ENCODE results near the gene BRICD5. TPM values are rescaled to one million over a fixed set of nuclear protein-coding genes. Genes with fewer than 3 reads are reported as not detected.
A peak's percentile ranks its signal among the peaks of the same experiment; 100 is the strongest.
"Not testable (repeated sequence)": the region's sequence is repeated elsewhere in the genome, so short reads cannot be mapped to it uniquely, and the experiment has no call there.

BRICD5 gene
- total RNA-seq (2014; rRNA removed; shearing (Covaris generic)) = 7.0 and 7.5 TPM in 2 replicates

- no peak for DNase-seq (ENCODE audit: low spot score)
Measured at GRCh38 chr16:2210386-2211365, at the start of gene BRICD5. BRICD5 (minus strand) TSS chr16:2210863; CDS start chr16:2210833, 30 bp downstream.

- DNase-seq (ENCODE audit: low spot score) = no peak
Measured at GRCh38 chr16:2260250-2260649, 49.6 kb upstream of the BRICD5 start.

- not testable (repeated sequence) for DNase-seq (ENCODE audit: low spot score)
Measured at GRCh38 chr16:2258530-2258929, 47.9 kb upstream of the BRICD5 start.

DNA sequence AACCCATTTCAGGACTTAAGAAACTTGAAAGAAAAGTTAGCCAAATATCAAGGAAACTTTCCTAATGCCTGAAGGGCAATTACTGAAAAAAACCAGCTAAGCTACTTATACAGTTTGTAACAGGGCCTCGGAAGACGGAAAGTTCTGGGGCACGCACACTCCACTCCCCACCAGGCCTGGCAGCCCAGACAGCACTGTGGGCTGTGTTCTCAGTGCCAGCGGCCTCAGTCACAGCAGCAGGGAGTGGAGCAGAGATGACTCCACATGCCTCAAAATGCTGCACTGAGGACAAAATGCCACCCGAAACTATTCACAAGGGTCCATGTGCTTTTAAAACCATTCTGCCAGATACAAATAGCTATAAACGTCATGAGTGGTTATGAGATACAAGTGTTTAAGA, 47.1 kb upstream of the BRICD5 start:
- no peak for DNase-seq (ENCODE audit: low spot score)

- no peak for DNase-seq (ENCODE audit: low spot score)
Measured at GRCh38 chr16:2256531-2257140, 46.0 kb upstream of the BRICD5 start.

GRCh38 chr16:2253293-2253692, 42.6 kb upstream of the BRICD5 start:
- no peak for DNase-seq (ENCODE audit: low spot score)

DNA sequence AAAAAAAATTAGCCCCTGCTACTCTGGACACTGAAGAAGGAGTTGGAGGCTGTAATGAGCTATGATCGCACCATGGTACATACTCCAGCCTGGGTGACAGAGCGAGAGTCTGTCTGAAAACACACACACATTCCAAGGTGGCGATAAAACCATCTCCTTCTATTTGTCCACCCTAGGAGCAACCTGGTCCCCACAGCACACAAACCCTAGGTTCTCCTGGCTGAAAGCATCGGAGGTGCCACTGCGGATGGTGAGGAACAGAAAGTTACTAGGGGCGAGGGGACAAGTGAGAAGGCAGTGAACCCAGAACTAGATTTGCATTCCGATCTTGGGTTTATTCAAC, 42.1 kb upstream of the BRICD5 start:
- DNase-seq (ENCODE audit: low spot score) = no peak

GRCh38 chr16:2251296-2252111, 40.8 kb upstream of the BRICD5 start, which contains the start of gene ECI1:
ECI1 (minus strand) TSS chr16:2251587; CDS start chr16:2251566, 21 bp downstream.
- DNase-seq (ENCODE audit: low spot score) = peak; percentile 93

- peak; percentile 49 for DNase-seq (ENCODE audit: low spot score)
Measured at GRCh38 chr16:2250652-2251295, 40.1 kb upstream of the BRICD5 start.

DNA sequence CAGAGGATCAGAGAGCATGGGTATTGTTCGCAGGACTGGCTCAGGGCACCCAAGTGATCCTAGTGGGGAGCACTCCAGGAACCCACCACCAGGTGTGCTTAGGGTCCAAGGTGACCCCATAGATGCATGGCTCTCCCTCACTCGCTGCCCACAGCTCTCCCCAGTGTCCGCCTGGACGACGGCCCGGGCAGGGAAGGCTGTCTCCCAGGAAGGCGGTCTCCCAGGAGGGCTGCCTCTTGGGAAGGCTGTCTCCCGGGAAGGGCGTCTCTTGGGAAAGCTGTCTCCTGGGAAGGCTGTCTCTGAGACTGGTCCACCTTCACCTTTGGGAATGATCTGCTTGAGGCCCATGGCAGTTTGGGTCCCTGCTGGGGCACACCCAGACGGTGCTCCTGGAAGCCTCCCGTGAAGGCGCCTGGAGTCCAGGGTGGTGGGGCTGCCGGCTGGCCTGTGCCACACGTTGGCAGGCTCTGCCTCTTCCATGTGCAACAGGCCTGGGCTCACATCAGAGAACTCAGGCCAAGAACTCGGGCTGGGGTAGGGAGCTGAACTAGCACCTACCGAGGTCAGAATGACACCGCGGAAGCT, 35.7 kb upstream of the BRICD5 start:
- DNase-seq (ENCODE audit: low spot score) = no peak

GRCh38 chr16:2244926-2245795, 34.5 kb upstream of the BRICD5 start:
- no peak for DNase-seq (ENCODE audit: low spot score)

- DNase-seq (ENCODE audit: low spot score) = no peak
Measured at GRCh38 chr16:2244301-2244700, 33.6 kb upstream of the BRICD5 start.

DNA sequence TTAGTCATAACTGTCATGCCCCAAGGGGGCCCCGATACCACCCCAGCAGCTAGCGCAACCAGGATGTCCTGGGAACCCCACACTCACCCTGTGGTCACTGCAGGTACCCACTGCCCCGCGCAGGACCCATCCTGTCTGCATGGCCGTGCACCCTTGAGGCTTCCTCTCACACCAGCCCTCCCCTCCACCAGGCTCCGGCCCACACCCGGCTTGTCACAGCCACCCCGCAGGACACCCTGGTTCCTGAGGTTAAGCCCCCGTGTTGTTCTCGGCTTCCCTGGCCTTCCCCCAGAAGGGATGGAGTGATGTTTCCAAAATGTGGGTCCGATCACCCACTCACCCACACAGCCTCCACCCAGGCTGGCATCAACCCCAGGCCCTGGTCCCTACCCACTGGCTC, 33.1 kb upstream of the BRICD5 start:
- DNase-seq (ENCODE audit: low spot score) = no peak

DNA sequence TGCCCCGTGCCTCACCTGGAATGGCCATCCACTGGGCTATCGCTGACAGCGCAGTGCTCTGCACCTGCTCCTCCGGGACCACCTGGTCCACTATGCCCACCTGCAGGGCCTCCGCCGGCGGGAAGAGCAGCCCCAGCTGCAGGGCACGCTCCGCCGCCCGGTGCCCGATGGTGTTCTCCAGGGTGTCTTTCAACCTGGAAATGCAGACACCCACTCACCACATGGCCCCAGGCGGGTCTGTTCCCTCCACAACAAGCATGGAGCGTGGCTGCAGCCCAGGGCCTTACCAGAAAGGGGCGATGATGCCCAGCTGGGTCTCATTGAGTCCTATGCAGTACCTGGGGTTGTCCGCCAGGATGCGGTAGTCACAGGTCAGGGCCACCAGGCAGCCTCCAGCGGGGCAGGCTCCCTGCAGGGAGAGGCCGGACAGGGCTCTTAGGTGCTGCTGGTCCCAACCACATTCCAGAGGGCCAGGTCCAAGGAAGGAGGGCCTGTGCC, 32.4 kb upstream of the BRICD5 start:
- no peak for DNase-seq (ENCODE audit: low spot score)

GRCh38 chr16:2242598-2242997, 31.9 kb upstream of the BRICD5 start:
- DNase-seq (ENCODE audit: low spot score) = no peak

- DNase-seq (ENCODE audit: low spot score) = not testable (repeated sequence)
Measured at GRCh38 chr16:2240331-2240730, 29.7 kb upstream of the BRICD5 start.

DNA sequence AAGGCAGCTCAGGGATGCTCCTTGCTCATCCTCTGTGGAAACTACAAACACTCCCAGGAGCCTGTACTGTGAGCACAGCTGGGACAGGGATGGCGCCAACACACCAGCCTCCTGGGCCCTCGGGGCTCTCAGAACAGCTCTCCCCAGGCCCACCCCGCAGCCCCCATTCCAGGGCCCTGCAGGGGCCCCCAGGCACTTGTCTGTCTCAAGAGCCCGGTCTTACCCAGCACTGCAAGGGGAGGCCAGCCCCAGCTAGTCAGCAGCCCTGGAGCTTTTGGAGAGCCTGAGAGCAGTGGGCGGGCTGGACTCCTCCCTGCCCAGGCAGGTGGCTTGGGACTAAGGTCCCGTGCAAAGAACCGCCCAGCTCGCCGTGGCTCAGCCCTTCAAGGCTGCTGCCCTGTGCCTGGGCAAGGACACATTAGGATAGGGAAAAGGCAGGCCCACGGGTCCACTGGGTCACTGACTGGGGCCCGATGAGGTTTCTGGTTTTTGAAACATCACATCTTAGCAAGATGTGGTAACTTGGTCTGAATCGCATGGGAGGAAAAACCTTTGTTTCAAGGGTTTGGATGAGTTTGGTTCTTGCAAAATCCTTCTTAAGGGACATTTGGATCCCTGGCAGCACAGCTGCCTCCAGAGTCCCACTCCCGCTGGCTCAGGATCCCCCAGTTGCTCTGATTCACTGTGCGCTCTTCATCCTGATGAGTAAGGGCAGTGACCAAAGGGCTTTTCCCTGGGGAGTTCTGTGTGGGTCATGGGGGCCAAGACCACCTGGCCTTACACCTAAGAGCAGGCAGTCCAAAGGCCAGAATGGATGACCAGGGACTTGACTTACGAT, 28.4 kb upstream of the BRICD5 start:
- DNase-seq (ENCODE audit: low spot score) = no peak

DNA sequence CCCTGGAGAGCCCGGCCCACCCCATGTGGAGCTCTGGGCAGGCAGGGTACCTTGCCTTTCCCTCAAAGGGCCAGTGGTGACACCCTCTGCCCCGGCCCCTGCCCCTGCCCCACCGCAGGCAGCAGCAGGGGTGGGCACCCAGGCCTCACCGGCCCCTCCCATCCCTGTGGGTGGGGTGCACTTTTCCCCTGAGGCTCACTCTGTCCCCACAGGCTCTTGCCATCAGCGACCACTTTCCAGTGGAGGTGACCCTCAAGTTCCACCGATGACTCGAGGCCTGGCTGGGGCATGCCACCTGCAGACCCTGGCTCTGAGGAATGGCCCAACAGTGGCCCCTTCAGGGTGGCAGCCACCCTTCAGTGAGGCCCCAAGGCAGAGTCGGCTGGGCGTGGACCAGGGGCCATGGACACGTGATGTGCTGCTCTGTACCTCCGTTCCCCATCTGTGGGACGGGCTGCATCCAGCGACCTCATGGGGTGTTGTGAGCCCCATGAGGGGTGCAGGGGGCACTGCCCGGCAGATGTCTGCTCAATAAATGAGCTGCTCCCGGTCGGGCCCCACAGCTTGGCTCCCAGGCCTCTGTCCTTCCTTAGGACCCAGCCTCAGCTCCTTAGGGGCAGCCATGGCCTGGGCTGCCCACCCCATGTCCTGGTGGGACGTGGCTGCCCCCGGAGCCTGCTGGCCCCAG, 27.6 kb upstream of the BRICD5 start:
- DNase-seq (ENCODE audit: low spot score) = no peak

Measured in A172 (cell line).